Measurements from ENCODE around the gene CYP27C1.
"Not testable (repeated sequence)": the region's sequence is repeated elsewhere in the genome, so short reads cannot be mapped to it uniquely, and the experiment has no call there.

Gene CYP27C1

GRCh38 chr2:127220102-127220767 is at the start of gene CYP27C1:
CYP27C1 (minus strand) TSS chr2:127220299; CDS start chr2:127220270, 29 bp downstream.
- no peak for DNase-seq (ENCODE audit: low read depth)

GRCh38 chr2:127261804-127262406 is 41.8 kb upstream of the CYP27C1 start:
- DNase-seq (ENCODE audit: low read depth), result no peak

- DNase-seq (ENCODE audit: low read depth), result no peak
Observed at GRCh38 chr2:127259355-127259754, 39.3 kb upstream of the CYP27C1 start.

- no peak for DNase-seq (ENCODE audit: low read depth)
Observed at GRCh38 chr2:127256866-127257265, 36.8 kb upstream of the CYP27C1 start.

GRCh38 chr2:127256381-127256780 is 36.3 kb upstream of the CYP27C1 start:
- no peak for DNase-seq (ENCODE audit: low read depth)

- DNase-seq (ENCODE audit: low read depth), result no peak
Observed at GRCh38 chr2:127255721-127256120, 35.6 kb upstream of the CYP27C1 start.

- no peak for DNase-seq (ENCODE audit: low read depth)
Observed at GRCh38 chr2:127255146-127255545, 35.0 kb upstream of the CYP27C1 start.

GRCh38 chr2:127254386-127254981 is 34.4 kb upstream of the CYP27C1 start:
- no peak for DNase-seq (ENCODE audit: low read depth)

GRCh38 chr2:127241184-127241583 is 21.1 kb upstream of the CYP27C1 start:
- not testable (repeated sequence) for DNase-seq (ENCODE audit: low read depth)

- no peak for DNase-seq (ENCODE audit: low read depth)
Observed at GRCh38 chr2:127239395-127239794, 19.3 kb upstream of the CYP27C1 start.

- DNase-seq (ENCODE audit: low read depth), result not testable (repeated sequence)
Observed at GRCh38 chr2:127237768-127238167, 17.7 kb upstream of the CYP27C1 start.

GRCh38 chr2:127235082-127235702 is 15.1 kb upstream of the CYP27C1 start:
- DNase-seq (ENCODE audit: low read depth), result no peak

- no peak for DNase-seq (ENCODE audit: low read depth)
Observed at GRCh38 chr2:127233710-127234109, 13.6 kb upstream of the CYP27C1 start.

GRCh38 chr2:127231130-127231865 is 11.2 kb upstream of the CYP27C1 start:
- no peak for DNase-seq (ENCODE audit: low read depth)

GRCh38 chr2:127229555-127229954 is 9.5 kb upstream of the CYP27C1 start:
- no peak for DNase-seq (ENCODE audit: low read depth)

- no peak for DNase-seq (ENCODE audit: low read depth)
Observed at GRCh38 chr2:127228102-127228501, 8.0 kb upstream of the CYP27C1 start.

- DNase-seq (ENCODE audit: low read depth), result not testable (repeated sequence)
Observed at GRCh38 chr2:127227264-127227660, 7.2 kb upstream of the CYP27C1 start.

- no peak for DNase-seq (ENCODE audit: low read depth)
Observed at GRCh38 chr2:127226520-127227263, 6.6 kb upstream of the CYP27C1 start.

- DNase-seq (ENCODE audit: low read depth), result no peak
Observed at GRCh38 chr2:127226132-127226519, 6.0 kb upstream of the CYP27C1 start.

GRCh38 chr2:127225186-127225960 is 5.3 kb upstream of the CYP27C1 start:
- DNase-seq (ENCODE audit: low read depth), result no peak

- not testable (repeated sequence) for DNase-seq (ENCODE audit: low read depth)
Observed at GRCh38 chr2:127224135-127224534, 4.0 kb upstream of the CYP27C1 start.
